Measurements from ENCODE around the gene NUDT16. TPM values are rescaled to one million over a fixed set of nuclear protein-coding genes. Genes with fewer than 3 reads are reported as not detected.

Gene NUDT16
- polyA plus RNA-seq, 12 donors, result 18.8 to 29.2 (median 22.8) TPM; not detected in 1

- no peak for DNase-seq
These were observed 50.9 kb downstream of the NUDT16 start for GRCh38 chr3:131432441-131432840.

- DNase-seq, result no peak
These were observed 53.4 kb downstream of the NUDT16 start for GRCh38 chr3:131435000-131435399.

Other genes with a start within 250 kb of the NUDT16 start
- 100 to 1,000 TPM in 1 of 12 donors, 10 to 100 TPM in 10, not detected in 1; 68.3 to 147 (median 82.7) TPM for gene MRPL3, start 121.2 kb downstream of the NUDT16 start, polyA plus RNA-seq (ENCODE audit: insufficient read length in 12 of 12)

Measured in muscle of arm (tissue), 12 donors.